Hippocampal formation (tissue), 2 donors: Measurements from ENCODE around the gene SLC50A1.
"Not testable (repeated sequence)": the region's sequence is repeated elsewhere in the genome, so short reads cannot be mapped to it uniquely, and the experiment has no call there.

ENCODE experiments used
- DNase-seq, 2 donors: peaks; one replicate each; lab custom pipeline; 2025; lab: John Stamatoyannopoulos, UW

Gene SLC50A1

DNA sequence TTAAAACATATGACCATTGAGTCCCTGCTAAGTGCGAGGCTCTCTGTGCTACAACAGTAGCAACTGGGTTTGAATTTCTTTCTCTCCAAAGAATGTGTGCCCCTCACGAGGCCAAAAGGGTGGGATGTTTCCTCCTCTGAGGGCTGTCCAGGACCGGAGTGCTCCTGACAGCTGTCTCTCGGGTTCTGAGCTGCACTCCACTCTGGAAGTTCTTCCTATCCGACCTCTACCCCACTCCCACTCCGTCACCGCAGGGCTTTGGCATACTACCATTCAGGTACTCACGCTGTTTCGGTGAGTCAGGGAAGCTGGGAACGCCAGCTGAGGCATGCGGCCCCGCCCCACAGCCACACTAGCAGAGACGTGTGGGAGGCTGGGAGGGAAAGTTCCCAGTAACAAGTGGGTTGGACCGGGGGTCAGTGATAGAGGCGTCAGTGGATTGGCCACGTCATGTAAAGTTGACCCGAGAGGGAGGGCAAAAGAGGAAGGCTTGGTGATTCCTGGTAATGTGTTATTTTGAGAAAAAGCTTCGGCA is 705 bp upstream of the SLC50A1 start:
- peak; percentile 28 to 31 for DNase-seq

DNA sequence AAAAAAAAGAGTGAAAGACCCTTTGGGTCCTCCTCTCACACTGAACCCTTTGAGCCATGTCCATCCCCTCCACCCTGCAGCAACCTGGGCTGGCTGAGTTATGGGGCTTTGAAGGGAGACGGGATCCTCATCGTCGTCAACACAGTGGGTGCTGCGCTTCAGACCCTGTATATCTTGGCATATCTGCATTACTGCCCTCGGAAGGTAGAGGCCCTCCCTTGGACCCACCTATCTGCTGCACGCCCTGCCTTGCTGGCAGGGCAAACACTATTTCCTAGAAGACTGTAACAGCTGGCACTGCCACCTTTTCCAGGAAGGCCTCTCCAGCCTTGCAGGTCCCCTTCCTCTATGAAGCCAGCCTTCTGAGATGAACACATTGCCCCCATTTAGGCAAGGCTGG is 1.1 kb downstream of the SLC50A1 start:
- no peak for DNase-seq

DNA sequence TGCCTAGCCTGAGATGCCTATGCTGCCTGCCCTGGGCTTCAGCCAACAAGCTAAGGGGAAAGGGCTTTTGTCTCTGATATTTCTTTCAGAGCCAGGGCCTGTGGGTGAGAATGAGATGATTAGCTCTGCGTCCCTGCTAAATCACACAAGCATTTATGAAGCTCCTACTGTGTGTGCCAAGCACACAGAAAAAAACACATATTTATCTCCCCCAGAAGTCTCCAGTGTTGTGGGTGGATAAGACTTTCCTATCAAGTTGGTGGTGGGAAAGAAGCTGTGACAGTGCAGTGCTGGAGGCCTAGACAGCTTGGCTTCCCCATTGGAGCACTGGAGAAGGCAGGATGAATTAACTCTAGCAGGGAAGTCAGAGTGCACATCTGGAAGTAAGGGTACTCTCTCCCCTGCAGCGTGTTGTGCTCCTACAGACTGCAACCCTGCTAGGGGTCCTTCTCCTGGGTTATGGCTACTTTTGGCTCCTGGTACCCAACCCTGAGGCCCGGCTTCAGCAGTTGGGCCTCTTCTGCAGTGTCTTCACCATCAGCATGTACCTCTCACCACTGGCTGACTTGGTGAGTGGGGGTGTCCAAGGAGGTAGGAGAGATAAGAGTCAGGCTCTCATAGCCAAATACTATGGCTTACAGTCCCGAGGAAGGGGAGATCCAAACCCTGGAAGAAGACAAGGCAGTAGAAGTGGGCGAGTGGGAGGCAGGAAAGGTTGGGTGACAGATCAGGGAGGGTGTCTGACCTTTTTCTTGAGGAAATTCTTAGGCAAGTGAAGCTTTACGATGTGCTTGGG is 1.7 kb downstream of the SLC50A1 start:
- no peak for DNase-seq

DNA sequence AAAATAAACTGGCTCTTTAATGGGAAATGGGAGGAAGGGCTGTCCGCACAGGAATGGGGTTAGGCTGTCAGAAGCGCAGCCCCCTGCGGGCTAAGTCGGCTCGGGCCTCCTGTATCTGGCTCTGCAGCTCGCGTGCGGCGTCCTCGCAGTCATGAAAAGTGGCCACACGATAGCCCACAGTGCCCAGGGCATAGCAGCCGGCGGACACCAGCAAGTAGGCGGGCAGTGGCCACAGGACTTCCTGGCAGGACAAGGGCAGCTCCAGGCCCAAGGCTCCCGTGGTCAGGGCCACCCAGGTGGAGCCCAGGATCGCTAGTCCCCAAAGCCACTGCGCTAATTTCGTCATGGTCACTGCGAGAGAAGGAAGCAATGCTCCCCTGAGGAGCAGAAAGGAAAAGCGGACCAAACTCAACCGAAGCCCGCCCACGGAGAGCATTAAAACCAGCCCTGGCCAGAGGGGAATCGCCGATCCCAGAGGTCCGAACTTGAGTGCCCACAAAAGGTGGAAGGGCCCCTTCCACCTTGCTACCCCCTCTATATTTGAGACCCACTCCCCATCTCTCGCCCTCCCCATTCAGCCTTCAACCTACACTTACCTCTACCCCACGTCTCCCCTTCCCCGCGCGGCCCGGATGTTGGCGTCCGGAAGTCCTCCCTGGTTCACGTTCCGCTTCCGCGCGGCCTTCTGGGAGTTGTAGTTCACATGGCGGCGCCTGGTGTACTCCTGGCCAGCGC is 4.4 kb downstream of the SLC50A1 start, which contains the start of gene DPM3:
Gene DPM3 (minus strand): TSS at position 637 of the 735 bp plus-strand sequence. CDS start 291 bp downstream, at position 346.
- peak; percentile 77 to 79 for DNase-seq

DNA sequence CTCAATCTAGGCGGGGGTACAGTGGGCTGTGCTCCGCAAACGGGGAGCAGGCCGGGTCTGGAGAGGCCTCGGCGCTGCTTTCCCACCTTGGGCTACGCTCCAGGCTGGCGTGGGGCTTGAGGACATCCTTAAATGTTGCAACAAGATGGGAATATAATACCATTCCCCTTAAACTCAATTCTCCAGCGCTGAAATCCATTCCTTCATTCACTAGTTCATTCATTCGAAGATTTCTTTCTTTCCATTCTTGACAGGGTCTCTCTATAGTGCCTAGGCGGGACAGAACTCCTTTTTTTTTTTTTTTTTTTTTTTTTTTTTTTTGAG is 4.9 kb downstream of the SLC50A1 start:
- no peak for DNase-seq

DNA sequence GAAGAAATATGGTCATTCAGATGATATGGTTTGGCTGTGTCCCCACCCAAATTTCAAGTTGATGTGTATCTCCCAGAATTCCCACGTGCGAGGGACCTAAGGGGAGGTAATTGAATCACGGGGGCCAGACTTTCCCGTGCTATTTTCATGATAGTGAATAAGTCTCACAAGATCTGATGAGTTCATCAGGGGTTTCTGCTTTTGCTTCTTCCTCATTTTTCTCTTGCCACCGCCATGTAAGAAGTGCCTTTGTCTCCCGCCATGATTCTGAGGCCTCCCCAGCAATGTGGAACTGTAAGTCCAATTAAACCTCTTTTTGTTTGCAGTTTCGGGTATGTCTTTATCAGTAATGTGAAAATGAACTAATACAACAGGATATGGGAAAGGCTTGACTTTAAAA is 6.1 kb downstream of the SLC50A1 start:
- DNase-seq = no peak

DNA sequence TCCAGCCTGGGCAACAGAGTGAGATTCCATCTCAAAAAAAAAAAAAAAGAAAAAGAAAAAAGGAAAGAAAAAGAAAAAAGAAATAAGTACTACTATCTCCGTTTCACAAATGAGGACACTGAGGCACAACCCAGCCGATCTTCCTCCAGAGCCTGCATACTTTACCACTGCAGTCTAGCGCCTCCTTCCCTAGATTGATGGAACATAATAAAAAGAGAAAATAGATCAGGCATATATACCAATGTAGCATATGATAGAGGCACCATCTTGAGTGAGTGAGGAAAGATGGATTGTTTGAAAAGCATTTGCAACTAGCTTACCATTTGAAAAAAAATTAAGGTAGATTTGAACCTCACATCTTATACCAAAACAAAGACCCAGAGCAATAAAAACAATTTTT is 9.8 kb downstream of the SLC50A1 start:
- DNase-seq = no peak

DNA sequence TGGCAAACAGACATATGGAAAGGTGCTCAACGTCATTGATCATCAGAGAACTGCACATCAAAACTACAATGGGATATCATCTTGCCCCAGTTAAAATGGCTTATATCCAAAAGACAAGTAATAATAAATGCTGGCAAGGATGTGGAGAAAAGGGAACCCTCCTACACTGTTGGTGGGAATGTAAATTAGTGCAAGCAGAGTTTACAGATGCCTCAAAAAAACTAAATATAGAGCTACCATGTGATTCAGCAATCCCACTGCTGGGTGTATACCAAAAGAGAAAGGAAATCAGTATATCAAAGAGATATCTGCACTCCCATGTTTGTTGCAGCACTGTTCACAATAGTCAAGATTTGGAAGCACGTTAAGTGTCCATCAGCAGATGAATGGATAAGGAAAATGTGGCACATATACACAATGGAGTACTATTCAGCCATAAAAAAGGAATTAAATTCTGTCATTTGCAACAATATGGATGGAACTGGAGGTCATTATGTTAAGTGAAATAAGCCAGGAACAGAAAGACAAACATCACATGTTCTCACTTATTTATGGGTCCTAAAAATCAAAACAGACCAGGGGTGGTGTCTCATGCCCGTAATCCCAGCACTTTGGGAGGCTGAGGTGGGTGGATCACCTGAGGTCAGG is 20.5 kb downstream of the SLC50A1 start:
- not testable (repeated sequence) for DNase-seq

DNA sequence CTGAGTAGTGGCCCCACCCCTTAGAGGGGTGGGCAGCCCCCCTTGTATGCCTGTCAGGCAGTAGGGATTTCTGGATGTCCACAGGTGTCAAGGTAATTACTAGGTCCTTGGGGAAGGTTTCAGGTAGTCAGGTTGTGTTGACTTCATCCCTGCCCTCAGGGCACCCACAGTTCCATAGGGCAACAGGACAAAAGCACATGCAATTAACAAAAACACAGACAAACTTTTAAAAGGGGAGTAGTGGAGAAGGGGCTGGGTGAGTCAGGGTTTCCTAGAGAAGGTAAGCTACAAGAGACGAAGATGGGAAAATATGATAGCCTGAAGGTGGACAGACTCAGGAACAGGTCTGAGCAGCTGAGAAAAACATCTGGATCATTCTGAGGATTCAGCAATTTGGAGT is 23.3 kb downstream of the SLC50A1 start:
- no peak for DNase-seq

DNA sequence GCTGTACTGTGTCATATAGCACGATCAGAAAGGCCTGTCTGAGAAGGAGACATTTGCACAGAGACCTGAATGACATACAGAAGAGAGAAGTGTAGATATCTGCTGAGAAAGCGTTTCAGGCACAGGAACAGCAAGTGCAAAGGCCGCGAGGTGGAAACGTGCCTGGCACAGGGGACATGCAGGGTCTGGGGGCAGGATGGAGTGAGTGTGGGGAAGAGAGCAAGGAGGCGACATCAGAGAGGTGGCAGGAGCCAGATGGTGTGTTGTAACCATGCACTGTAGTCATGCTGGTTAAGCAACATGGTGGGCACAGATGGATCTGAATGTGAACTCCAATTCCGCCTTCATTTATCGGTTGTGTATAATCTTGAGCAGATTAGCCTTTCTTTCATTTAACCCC is 24.5 kb downstream of the SLC50A1 start:
- no peak for DNase-seq

DNA sequence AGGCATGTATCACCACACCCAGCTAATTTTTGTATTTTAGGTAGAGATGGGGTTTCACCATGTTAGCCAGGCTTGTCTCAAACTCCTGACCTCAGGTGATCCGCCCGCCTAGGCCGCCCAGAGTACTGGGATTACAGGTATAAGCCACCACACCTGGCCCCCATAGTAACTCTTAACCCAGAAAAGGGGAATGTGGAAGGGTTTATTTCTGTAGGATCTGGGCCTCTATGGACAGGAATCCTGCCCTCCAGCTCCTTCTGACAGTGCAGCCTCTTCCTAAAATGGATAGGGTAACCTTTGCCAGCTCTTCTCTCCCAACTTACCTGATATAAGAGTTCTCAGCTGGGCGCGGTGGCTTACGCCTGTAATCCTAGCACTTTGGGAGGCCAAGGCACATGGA is 27.0 kb downstream of the SLC50A1 start:
- not testable (repeated sequence) for DNase-seq

DNA sequence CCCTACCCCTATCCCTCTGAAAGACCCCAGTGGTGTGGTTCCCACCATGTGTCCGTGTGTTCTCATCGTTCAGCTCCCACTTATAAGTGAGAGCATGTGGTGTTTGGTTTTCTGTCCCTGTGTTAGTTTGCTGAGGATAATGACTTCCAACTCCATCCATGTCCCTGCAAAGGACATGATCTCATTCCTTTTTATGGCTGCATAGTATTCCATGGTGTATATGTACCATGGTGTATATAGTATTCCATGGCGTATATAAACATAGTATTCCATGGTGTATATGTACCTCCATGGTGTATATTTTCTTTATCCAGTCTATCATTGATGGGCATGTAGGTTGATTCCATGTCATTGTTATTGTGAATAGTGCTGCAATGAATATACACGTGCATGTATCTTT is 28.1 kb downstream of the SLC50A1 start:
- DNase-seq = not testable (repeated sequence)

DNA sequence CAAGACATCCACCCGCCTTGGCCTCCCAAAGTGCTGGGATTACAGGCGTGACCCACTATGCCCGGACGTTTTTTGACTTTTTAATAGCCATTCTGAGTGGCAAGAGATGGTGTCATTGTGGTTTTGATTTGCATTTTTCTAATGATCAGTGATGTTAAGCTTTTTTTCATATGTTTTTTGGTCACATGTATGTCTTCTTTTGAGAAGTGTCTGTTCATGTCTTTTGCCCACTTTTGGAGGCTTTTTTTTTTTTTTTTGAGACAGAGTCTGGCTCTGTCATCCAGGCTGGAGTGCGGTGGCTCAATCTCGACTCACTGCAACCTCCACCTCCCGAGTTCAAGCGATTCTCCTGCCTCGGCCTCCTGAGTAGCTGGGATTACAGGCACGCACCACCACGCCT is 29.0 kb downstream of the SLC50A1 start:
- DNase-seq = not testable (repeated sequence)

DNA sequence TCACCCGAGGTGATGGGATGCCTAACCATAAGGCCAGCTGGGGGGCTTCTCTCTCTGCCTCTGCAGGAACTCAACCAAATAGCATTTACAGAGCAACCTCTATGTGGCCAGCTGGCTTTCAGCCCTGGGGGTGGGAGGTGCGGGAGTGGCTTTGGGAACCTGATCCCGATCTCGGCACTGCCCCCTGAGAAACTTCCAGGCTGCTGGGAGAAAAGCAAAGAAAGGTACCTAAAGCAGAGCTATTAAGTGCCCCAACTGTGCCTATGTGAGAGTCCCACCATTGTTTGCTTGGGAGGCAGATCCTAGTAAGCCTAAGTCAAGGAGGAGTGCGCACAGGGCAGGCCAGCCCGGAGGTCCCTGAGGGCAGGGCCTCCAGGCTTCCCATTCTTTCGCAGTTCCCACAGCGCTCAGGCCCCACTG is 30.4 kb downstream of the SLC50A1 start:
- DNase-seq = no peak

DNA sequence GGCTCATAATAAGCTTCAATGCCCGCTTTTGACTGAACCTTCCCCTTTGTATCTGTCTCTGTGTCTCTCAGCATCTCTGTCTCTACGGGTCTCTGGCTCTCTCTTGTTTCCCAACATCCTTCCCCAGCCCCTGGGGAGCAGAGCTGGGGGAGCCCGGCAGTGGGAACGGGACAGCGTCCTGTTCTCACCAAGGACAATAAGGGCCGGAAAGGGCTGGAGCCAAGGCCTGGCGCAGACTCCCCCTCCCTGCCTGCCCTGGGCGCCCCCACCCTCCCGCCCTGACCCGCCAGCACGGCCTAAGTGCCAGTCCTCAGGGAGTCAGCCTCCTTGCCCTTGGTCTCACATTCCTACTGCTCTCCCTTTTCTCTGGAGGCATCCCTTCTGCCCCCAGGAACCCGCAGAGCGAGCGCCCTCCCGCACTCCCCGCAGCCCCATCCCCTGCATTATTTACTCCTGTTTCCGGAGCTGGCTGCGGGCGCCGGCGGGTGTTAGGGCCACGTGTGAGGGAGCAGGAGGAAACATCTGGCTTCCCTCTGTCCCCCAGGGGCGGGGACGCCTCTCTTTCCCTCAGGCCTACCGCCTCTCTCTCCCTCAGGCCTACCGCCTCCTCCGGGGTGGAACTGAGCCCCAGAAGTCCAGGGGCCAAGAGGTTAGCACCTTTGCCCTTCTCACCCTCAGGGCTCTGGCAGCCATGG is 31.0 kb downstream of the SLC50A1 start:
- peak in 1 of 2 donors; percentile 49 for DNase-seq

DNA sequence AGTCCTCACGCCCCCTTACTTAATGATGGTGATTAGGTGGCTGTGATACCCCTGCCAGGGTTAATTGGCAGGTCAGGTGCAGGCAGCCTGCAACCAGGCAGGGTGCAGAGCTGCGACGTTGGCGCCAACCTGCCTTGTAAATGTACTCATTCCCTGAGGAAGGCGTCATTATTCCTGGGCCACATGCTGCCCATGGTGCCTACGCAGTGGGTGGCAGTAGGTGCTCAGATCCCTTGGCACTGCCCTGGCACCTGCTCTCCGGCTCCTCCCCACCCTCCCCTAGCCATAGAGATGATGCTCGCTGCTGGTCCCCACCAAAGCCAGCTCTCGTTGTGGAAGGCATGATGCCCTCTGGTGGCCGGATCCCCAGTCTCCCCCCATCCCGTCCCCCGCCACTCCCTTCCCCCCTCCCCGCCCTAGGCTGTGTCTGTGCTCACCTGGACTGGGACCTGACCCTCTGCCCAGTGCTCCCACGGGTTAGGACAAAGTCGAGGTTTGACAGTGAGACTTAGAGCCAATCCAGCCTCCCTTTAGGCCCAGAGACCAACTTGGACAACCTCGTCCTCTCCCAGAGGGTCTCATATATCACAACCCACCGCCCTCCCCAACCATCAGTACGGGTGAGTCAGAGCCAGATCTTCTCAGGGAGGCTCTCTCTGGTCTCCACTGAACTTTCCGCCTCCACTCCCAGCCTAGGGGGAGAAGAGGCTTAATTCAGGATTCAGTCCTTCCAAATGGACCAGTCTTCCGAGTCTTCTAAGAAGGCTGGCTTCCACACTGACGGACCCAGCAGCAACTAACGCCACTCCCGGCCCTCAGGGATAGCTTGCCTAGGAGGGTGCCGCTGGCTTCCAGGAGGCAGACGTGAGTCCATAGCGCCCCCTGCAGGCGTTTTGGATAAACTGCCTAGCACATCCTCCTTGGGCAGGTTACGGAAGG is 31.8 kb downstream of the SLC50A1 start:
- peak; percentile 81 to 88 for DNase-seq

DNA sequence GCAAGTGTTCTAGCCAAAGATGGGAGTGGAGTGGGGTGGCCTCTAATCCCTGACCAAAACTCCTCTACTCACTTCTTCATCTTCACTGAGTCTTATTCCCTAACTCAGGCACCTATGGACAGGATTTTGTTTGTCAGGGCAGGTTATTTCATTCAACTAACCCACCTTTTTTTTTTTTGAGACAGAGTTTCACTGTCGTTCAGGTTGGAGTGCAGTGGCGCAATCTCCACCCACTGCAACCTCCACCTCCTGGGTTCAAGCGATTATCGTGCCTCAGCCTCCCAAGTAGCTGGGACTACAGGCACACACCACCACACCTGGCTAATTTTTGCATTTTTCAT is 32.4 kb downstream of the SLC50A1 start:
- not testable (repeated sequence) for DNase-seq

DNA sequence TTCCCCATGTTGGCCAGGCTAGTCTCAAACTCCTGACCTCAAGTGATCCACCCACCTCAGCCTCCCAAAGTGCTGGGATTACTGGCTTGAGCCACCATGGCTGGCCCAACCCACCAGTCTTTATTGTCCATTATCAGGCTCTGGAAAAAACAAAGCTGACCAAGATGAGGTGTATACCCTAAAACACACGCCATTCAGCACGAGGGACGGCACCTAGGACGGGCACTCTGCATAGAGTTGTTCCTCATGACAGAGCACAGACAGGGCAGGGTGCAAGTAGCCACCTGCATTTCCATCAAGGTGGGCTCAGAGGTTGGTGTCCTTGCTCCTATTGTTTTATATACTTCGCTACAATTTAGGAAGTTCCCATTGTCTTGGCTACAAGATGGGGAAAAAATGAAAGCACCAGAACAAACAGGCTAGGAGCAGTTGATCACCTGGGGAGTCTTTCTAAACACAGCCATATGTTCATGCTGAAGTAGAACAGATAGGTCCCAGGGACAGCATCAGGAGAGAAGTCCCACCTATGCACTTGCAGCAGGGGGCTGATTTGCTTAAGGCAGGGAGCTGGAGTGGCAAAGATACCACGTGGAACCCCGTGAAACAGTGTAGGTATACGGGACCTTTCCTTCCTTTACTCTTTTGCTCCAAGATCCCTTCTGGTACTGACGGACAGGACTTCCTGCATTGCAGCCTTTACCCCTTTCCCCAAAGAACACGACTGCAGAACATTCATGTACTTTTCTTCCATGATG is 33.0 kb downstream of the SLC50A1 start:
- DNase-seq = no peak

DNA sequence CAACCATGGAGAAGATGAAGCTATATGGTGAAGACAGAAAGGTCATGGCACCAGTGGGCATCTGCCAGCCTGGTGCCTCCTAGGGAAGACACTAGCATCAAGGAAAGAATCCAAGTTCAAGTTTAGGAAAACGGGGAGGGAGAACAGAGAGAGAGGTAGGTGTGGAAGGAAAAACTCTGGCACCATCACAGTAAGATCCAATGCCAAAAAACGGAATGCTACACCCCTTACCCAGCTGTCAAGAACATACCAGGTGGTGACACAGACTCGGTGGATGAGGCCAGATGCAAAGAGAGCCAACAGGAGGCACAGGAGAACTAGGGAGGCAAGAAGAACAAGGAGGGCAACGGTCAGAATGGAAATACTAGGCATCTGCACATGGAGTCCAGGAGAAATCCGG is 33.9 kb downstream of the SLC50A1 start:
- DNase-seq = no peak

DNA sequence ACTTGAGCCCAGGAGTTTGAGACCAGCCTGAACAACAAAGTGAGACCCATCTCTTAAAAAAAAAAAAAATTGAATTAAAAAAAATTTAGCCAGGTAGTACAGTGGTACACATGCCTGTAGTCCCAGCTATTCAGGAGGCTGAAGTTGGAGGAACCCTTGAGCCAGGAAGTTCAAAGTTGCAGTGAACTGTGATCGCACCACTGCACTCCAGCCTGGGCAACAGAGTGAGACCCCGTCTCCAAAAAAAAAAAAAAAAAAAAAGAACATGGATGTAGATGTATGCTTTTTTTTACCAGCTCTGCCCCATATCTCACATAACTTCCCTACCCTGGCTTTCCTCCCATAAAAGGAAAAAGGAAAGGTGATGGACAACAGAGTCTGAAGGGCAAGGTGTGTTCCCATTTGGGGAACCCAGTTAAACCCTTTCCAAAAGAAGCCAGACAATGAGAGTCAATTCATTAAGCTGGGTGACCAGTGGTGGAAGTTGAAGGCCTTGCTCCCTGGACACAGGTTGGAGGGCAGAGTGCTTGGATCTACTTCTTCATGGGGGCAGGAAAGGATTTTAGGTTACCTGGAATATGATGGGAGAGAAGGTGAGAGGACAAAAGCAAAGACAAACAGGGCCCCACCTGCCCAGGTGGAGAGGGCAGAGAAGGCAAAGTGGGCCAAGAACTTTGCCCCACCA is 34.6 kb downstream of the SLC50A1 start:
- DNase-seq = no peak
